ENCODE data around the gene TOP3B.

The TOP3B gene

DNA sequence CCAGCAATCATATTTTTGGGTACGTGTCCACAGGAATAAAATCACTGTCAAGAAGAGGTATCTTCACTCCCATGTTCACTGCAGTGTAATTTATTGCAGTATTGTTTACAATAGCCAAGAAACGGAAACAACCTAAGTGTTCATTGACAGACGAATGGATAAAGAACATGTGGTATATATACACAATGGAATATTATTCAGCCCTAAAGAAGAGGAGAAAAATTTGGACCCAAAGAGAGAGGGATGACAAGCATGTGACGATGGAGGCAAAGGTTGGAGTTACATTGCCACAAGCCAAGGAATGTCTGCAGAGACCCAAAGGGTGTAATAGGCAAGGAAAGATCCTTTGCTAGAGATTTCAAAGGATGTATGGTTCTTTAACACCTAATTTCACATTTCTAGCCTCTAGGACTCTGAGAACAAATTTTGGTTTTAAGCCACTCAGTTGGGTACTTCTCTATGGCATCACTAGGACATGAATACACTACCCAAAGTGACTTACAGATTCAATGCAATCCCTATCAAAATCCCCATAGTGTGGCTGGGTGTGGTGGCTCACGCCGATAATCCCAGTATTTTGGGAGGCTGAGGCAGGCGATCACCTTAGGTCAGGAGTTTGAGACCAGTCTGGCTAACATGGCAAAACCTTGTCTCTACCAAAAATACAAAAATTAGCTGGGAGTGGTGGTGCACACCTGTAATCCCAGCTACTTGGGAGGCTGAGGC lies 31.1 kb upstream of the TOP3B start:
- FAIRE-seq: no peak

DNA sequence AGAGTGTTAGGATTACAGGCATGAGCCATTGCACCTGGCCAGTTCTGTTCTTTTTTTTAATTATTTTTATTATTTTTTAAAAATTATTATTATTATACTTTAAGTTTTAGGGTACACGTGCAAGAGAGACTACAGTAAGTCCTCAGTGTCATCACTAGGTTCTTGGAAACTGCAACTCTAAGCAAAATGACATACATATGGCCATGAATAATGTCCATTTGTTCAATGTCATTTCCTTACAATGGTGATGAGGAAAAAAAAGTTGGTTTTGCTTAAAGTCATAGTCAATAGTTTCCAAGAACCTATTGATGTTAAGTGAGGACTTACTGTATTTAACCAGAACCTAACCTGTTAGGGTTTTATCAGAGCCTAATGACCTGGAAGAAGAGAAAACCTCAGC lies 29.4 kb upstream of the TOP3B start:
- no peak for FAIRE-seq

DNA sequence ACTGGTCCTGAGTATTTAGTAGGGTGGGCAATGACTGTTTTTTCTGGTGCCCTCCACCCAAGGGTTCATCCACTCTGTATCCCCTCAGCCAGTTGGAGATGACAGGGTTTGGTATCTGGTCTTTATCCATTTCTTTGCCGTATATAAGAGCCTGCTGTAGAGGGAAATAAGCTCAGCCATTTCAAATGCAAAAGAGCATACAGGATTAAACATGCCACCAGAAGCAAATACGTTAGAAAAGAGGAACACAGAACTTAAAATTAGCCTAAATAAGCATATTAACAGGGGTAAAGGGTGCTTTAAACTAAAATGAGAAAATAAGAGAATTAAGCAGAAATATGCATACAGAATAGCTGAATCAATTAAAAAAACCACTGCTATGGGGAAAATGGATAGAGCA lies 27.8 kb upstream of the TOP3B start:
- FAIRE-seq: no peak

DNA sequence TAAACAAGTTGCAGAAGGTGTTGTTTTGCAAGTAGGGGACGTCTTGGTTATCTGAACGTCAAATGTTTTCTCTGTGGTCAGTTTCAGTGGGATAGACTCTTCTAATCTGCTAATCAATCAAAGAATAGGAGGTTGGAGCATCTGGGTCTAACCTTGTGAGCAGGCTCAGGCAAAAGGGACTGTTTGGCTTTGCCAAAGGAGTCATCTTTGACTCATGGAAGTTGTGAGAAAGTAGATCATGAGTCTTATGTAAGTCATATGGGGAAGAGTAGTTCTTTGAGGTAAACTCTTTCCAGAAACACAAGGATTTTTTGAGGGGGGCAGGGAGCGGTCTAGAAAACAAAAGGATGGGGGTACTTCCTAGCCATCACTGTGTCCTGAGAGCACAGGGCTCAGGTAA lies 27.1 kb upstream of the TOP3B start:
- FAIRE-seq: no peak

DNA sequence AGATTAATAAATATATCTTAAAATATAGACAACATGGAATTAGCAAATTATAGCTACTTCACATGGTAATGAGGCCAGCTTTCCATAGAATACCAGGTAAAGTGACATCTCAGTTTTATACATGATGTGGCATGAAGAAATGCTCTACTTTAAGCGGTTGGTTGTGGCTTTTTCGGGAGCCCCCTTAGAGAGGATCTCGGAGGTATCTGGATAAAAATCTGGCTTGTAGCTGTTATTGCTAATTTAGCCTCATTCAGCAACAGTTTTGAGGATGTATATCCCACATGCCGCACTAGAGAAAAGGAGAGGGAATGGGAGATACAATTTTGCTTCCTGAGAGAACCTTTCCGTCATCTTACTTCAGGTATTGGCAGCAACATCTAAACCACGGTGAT lies 24.0 kb upstream of the TOP3B start:
- no peak for FAIRE-seq

DNA sequence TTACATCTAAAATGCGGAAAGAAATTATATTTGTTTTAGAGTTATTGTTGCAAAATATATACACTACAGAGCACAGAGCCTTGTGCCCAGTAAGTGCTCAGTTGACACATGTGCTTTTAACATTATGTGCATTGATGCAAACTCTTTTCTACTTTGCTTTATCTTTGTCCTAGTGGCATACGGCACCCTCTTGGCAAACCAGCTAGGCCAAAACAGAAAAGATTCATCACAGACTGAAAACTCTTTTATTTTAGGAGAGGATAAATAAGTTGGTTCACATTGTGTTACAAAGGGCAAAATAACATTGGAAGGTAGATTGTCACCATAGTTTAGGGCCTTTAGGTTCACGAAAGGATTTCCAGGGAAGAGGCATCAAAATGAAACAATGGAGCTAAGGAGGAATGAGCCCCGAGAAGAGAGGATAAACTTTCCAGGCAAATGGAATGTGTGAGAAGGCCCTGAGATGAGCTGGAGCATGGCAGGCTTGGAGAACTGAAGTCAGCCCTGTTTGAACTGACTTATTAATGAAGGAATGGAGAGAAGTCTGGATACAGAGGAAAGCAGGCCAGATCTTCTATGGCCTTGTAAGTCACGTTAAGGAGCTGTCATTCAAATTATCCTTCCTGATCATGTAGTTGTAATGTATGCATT lies 23.5 kb upstream of the TOP3B start:
- FAIRE-seq: no peak

DNA sequence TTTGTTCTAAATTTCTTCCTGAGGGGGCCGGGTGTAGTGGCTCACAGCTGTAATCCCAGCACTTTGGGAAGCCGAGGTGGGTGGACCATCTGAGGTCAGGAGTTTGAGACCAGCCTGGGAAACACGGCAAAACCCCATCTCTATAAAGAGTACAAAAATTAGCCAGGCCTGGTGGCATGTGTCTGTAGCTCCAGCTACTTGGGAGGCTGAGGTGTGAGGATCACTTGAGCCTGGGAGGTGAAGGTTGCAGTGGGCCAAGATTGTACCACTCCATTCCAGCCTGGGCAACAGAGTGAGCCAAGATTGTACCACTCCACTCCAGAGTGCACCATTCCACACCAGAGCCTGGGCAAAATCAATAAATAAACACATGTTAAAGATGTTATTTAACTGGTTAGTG lies 20.6 kb upstream of the TOP3B start:
- no peak for FAIRE-seq

DNA sequence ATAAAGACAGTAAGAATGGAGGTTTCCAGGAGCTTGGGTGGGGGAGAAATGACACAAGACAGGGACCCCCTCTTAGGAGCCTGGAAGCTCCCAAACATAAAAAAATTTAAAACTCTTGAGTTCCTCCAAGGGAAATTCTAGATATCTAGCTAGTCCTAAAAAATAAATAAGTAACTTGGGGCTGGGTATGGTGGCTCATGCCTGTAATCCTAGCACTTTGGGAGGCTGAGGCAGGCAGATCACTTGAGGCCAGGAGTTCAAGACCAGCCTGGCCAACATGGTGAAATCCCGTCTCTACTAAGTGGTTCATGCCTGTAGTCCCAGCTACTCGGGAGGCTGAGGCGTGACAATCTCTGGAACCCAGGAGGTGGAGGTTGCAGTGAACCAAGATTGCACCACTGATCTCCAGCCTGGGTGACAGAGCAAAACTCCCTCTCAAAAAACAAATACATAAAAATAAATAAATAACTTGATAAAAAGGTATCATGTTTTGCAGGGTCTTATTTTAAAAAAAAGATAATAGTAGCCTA lies 20.0 kb upstream of the TOP3B start:
- FAIRE-seq: no peak

DNA sequence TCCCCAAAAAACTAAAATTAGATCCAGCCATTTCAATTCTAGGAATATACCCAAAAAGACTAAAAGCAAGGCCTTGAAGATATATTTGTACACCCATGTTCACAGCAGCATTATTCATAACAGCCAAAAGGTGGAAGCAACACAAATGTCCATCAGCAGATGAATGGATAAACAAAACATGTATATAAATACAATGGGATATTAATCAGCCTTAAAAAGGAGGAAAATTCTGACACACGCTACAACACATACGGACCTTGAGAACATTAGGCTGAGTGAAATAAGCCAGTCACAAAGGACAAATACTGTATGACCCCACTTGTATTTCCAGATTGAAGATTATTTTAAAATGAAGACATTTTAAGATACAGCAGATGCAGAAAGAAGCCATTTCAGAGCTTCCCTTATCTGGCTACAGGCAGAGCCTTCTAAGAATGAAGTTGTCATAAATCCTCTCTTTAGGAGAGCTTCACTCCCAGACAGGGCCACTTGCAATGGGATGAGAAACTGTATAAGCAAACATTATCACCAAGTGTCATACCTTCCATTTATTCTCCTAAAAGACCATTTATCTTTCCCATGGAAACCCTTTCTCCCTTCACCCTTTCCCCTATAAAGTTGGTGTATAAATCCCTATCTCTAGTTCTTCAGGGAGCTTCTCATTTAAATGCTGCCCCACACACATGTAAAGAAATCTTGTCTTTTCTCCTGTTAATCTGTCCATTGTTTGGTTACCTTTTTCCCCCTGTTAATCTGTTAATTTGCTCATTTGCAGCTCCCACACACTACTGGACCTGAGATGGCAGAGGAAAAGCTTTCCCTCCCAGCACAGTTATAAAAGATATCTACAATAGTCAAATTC lies 19.3 kb upstream of the TOP3B start:
- FAIRE-seq: no peak

DNA sequence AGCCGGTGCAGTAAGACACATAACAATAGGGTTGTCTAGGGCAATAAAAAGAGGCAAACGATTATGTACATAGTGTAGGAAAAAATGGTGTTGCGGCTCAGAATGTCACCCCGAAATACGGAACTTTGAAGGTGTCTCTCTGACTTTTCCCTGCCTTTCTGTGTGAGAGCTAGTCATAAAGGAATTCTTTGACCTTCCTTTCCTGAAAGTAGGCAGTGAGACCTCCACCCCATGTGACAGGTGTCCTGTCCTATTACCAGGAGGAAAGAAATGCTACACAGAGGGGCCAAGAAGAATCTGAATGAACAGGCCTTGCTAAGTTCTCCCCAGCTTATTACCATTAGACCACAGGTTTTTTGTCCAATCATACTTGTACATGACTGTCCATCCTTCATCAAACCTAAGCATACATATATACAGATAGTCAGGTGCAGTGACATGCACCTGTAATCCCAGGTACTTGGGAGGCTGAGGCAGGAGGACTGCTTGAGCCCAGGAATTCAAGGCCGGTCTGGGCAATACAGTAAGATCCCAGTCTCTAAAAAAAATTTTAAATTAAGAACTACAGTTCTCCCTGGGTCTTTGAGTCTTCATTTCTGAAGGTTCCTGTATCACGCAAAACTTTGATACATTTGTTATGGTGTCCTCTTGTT lies 16.1 kb upstream of the TOP3B start:
- FAIRE-seq: no peak

DNA sequence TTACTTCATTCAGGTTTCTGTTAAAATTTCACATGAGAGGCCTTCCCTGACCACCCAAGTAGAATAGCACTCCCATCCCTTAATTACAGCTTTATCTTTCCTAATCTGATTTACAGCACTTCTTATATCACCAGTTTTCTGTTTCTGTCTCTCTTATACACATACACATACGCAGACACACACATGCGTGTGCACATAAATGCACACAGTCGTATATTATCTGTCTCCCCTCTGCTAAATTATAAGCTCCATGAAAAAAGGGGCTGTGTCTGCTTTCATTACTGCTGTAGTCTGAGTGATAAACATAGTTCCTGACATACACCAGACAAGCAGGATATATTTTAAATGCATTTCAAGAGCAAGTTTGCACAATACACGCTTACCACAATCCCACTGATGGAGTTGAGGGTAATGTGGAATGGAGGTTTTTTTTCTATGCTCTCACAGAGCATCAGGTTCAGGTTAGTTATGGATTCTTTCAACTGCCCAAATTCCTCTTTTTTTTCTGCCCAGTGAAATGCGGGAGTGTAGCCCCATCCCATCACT lies 13.7 kb upstream of the TOP3B start:
- FAIRE-seq: no peak

DNA sequence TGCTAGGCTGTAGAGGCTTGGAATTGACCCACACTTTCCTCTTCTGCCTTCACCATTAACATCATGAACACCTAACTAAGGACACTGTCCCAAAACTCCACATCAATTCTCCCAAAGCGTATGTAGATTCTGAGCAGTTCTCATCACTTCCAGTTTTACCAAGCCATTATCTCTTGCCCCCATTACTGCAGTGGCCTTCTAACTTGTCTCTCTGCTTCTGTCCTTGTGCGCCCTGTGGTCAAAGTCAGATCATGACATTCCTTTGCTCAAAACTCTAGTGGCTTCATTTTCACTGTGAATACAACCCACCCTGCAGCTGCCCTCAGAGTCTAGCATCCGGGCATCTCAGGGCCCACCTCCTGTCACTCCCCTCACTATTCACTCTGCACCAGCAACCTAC lies 13.1 kb upstream of the TOP3B start:
- no peak for FAIRE-seq

DNA sequence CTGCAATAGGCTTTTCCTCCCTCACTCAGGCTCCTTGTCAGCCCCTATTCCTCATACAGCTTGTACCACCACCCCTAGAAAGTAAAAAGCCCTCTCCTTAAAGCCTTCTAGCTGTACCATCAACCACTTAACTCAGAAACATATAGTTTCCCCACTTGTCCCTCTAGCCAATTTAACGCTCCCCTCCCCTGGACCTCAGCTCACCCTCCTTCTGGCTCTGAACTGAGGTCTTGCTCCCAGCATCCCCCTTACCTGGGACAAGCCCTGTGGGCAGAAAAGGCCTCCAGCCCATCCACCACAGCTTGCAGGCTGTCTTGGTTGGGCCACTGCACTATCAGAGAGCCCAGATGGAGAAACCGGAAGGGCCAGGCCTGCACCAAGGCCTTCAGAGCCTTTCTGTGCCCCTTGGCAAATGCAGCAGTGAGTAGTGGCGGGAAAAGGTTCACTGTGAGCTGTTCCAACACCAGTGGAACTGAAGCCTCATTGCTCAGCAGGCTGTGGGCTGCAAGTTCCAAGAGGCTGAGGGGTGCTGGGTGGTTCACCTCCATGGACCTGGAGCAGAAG lies 12.4 kb upstream of the TOP3B start:
- no peak for FAIRE-seq

DNA sequence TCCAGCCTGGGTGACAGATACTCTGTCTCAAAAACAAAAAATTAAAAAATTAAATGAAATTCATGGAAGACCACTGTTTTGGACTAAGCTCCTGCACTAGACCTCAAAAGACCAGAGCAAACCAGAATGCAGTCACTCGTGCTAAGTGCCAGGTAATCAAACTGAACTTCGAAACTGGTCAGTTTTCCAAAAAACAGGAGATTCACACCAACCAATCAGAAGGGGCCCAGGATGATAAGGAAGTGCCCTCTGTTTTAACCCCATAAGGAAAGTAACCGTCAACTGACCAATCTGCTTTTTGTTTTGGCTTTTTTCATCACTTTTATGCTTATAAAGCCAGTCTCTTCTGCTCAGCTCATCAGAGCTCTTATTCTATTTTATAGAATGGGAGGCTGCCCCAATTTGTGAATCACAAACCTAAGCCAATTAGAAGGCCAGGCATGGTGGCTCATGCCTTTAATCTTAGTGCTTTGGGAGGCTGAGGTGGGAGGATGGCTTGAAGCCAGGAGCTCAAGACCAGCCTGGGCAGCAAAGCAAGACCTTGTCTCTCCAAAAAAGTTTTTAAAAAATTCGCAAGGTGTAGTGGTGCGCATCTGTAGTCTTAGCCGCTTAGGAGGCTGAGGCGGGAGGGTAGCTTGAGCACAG lies 10.1 kb upstream of the TOP3B start:
- FAIRE-seq: no peak

DNA sequence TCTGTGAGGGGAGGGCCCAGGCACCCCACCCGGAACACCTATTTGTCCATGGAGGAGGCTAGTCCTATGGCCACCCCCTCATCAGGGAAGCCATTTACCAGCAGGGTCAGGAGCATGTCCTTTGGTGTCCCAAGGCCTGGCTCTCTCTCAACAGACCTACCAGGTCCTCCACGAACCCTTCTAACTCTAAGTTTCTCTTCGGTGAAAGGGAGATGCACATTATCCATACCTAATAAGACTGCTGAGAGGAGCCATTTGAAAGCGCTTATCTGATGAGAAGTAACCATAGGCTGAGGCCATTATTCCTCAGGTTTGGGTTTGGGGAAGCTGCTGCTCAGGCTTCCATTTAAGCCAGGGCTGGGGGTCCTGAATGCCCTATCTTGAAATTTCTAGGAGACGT lies 9.2 kb upstream of the TOP3B start:
- FAIRE-seq: no peak

DNA sequence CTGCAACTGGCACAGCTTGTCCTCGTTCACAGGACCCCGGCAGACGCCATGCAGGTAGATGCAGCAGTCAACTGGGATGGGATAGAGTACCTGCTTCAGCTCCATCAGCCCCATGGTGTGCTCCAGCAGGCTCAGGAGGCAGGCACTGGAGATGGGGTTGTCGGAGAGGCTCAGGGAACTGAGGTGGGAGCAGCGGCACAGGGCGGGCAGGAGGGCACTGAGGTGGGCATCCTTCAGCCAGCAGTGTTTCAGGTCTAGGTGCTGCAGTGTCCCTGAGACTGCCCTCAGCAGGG lies 8.7 kb upstream of the TOP3B start:
- no peak for FAIRE-seq

DNA sequence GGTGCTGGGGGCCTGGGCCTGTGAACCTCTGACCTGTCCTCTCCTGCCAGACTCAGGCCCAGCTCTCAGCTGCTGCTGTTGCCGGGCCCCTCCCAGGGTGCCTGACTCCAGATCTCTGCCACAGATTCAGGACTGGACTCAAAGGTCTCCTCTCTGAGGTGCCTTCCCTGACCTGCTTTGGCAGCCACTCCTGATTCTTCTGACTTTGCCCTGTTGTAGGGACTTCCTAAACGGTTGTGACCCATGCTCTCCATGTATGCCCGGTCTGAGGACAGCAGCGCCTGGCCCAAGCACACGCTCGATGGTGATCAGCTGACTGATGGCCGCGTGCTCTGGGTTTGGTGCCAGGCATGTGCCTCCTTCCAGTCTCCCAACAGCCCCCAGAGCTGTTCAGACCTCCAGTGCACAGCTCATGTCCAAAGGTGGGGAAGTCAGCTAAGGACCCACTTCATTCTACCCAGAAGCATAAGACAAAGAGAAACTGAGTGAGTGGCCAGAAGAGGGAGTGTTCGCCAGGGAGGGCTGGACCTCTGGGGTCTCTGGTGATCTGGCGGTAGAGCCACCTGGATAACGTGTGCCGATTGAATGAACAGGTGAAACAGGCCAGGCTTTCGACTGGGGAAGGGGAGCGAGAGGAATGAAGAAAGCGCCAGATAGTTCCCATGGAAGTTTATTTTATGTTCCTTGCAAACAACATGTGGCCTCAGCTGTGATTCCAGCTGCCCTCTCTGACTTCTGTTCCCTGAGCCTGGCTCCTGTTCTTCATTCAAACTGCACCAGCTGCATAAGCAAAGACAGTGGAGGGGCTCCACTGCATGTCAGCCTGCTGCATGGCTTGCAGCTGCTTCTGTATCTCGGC lies 8.1 kb upstream of the TOP3B start:
- no peak for FAIRE-seq

DNA sequence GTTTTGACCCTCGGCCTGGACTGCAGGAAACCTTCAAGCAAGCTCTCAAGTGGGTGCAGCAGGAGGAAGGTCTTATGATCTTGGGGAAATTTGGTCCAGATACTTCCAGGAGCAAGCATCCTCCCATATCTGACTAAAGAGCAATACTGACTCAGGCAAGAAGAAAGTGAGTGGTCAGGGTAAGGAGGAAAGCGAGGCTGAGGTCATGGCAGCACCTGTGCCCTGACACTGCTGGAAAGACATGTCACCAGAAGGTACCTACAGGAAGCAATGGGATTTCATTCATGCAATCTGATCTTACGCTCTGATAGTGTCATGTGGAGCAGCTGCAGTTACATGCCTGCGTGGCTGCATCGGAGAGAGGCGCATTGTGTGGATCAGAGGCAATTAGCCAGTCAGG lies 6.5 kb upstream of the TOP3B start:
- FAIRE-seq: no peak

DNA sequence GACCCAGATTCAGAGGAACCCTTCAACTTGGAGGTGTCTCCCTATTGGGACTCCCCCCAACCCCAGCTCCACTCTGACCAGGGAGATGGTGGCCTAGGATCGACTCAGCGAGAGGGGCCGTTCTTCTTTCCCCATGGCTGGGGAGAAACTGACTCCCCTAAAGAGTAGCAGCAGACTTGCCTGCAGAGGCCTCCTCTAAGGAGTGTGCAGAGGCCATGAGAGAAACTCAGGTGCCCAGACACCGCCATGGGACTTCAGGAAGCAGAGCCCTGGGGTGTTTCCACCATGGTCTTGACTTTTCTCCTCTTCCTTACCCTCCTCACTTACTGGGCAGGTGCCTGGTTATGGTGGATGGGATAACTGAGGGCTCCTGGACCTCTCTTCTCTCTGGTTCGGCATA lies 2.6 kb upstream of the TOP3B start:
- FAIRE-seq: no peak

DNA sequence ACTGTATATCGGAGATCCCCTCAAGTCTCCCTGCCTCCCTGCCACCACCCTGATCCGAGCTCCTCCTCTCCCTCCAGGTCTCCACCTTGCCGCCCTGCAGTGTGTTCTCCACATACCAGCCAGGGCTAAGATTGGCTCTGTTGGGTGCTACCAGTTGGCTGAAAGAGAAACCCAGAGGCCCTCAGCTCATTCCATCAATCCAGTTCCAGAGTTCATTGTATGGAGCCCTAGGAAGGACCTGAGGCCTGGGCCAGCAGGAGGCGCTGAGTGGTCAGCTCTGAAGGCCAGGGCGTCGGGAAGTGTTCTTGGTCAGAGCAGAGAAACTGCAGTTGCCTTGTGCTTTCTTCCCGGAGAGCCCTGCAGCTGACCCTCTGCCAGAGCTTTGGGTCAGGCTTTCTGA lies 2.2 kb upstream of the TOP3B start:
- no peak for FAIRE-seq

DNA sequence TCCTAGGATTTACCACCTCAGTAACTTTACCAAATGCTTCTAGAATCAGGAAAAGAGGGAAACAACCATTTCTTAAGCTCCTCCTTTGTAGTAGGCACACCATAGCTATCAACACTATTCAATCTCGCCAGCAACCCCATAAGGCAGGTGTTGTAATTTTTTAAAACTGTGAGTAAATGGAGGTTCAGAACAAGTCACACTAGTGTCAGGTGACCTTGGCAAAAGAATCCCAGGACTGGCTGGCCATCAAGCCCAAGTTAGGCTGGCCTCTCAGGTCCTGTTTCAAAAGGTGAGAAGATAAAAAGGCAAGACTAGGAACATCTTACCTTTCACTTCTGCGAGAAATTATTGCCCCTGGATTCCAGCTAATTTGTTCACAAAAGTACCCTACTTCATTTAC lies 713 bp downstream of the TOP3B start:
- FAIRE-seq: no peak
